Amniotic stem cell (primary cell): Measurements from ENCODE around the gene SIX2.
A peak's percentile ranks its signal among the peaks of the same experiment; 100 is the strongest.

Experiments
- DNase-seq: peaks from one replicate; lab custom pipeline; 2025; lab: John Stamatoyannopoulos, UW

The SIX2 gene

GRCh38 chr2:44965684-44966083, 43.6 kb downstream of the SIX2 start:
- DNase-seq: no peak

GRCh38 chr2:44964752-44965236, 44.5 kb downstream of the SIX2 start:
- no peak for DNase-seq

- no peak for DNase-seq
Observed at GRCh38 chr2:44962176-44962695, 47.0 kb downstream of the SIX2 start.

GRCh38 chr2:44960871-44961270, 48.4 kb downstream of the SIX2 start:
- no peak for DNase-seq

GRCh38 chr2:44959855-44960254, 49.4 kb downstream of the SIX2 start:
- DNase-seq: no peak

GRCh38 chr2:44957656-44958327, 51.5 kb downstream of the SIX2 start:
- DNase-seq: no peak

- no peak for DNase-seq
Observed at GRCh38 chr2:44956843-44957242, 52.4 kb downstream of the SIX2 start.

- peak; percentile 71 for DNase-seq
Observed at GRCh38 chr2:44955593-44956392, 53.5 kb downstream of the SIX2 start.
